ENCODE data around the gene FBRSL1.

Gene FBRSL1

DNA sequence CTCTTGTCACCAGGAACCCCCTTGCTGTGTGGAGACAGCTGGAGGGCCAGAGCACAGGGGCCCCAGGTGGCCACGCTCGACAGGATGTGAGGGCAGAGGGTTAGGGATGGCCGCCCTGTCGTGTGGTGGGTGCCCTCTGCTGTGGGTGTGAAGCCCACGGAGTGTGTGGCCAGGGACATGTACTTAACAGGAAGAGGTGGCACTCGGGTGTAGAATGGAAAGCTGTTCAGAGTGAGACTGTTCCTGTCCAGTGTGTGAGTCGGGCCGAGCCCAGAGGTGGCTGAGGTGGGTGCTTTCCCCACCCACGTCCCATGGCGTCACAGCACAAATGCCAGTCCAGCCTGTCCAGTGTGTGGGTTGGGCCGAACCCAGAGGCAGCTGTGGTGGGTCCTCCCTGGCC is 47.1 kb downstream of the FBRSL1 start:
- TF ChIP-seq POLR2A (IDR thresholded peaks at IDR 0.05; ENCODE audit: low read depth, low read length): no peak
- FAIRE-seq (no peak), DNase-seq (ENCODE audit: insufficient read length, low spot score) (no peak)

DNA sequence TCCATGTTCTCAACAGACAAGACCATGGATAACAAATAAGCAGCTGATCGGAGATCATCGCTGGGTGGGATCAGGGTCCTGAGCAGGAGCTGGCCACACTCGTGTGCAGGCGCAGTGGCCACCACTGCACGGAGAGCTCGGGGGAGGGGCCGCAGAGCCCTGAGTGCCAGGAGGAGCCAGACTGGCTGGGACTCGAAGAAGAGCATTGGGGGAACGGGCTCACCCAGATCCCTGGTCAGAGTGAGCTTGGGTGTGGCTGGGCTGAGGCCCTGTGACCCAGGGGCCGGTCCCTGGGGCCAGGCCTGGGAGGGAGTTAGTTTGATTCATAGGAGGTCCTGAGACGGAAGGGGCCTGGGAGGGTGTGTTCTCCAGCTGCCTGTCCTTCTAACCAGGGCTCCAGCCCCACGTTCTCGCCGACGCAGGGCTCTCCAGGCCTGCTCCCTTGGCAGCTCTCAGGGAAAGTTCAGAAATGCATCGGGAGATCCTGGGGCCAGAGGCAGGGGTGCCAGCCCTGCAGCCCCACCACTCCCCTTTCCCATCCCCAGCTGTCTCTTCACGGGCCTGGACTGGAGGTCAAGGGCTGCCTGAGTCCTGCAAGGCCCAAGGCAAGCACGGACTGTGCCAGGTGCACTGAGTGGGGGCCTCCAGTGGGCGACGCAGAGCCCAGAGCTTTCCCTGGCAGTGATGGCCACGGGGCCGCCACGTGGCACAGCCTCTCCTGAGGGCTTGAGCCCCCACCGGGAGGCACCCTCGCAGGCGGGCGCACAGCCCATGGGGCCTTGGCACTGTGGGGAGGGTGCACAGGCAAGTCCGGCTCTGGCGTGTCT is 48.1 kb downstream of the FBRSL1 start:
- TF ChIP-seq POLR2A (IDR thresholded peaks at IDR 0.05; ENCODE audit: low read depth, low read length): no peak
- FAIRE-seq (no peak), DNase-seq (ENCODE audit: insufficient read length, low spot score) (no peak)

DNA sequence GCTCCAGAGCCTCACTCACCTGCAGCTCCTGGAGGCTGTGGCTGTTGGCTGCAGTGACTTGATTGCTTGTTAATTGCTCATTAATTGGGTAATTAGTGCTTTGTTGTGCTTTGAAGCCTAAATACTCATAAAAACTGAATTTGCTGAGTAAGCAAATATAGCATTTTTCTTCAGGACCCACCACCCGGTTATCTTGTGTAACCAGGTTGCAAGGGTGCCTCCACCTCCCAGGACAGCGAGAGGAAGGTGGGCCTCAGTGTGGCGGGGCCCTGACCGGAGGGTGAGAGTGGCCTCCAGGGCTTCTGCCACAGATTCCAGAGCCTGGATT is 48.7 kb downstream of the FBRSL1 start:
- FAIRE-seq (no peak), DNase-seq (ENCODE audit: insufficient read length, low spot score) (no peak)
- TF ChIP-seq POLR2A (IDR thresholded peaks at IDR 0.05; ENCODE audit: low read depth, low read length): no peak

DNA sequence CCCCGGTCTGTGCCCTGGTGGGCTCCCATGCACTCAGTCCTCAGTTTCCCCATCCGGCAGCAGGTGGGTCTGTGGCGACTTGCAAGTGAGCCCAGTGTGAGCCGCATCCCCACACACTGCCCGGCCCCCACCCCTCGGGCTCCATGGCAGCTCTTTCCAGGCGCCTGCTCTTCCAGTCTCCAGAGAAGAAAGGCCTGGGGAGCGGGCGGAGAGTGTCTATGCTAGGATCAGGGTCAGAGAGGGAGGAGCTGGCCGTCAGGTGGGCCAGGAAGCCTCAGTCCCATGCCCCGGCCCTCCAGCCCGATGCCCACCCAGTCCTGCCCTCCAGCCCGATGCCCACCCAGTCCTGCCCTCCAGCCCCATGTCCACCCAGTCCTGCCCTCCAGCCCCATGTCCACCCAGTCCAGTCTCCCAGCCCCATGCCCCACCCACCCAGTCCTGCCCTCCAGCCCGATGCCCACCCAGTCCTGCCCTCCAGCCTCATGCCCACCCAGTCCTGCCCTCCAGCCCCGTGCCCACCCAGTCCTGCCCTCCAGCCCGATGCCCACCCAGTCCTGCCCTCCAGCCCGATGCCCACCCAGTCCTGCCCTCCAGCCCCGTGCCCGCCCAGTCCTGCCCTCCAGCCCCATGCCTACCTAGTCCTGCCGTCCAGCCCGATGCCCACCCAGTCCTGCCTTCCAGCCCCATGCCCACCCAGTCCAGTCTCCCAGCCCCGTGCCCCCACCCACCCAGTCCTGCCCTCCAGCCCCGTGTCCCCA is 49.2 kb downstream of the FBRSL1 start:
- FAIRE-seq: no peak
- no peak for DNase-seq (ENCODE audit: insufficient read length, low spot score)
- TF ChIP-seq POLR2A (IDR thresholded peaks at IDR 0.05; ENCODE audit: low read depth, low read length): no peak

DNA sequence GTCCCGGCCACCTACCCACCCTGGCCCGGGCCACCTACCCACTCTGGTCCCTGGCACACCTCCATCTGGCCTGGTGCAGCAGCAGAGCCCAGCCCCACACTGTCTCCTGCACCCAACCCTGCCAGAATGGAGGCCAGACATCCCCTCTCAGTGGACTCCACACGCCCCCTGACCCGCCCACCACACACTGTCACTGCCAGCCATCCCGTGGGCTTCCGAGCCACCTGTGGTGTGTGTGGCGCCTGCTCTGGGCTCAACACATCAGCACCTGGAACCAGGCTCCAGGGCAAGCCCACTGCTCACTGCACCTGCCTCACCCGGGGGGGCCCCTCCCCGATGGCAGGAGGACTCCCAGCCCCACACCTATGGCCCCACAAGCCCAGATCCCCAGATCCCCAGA is 50.5 kb downstream of the FBRSL1 start:
- TF ChIP-seq POLR2A (IDR thresholded peaks at IDR 0.05; ENCODE audit: low read depth, low read length): no peak
- FAIRE-seq (no peak), DNase-seq (ENCODE audit: insufficient read length, low spot score) (no peak)

DNA sequence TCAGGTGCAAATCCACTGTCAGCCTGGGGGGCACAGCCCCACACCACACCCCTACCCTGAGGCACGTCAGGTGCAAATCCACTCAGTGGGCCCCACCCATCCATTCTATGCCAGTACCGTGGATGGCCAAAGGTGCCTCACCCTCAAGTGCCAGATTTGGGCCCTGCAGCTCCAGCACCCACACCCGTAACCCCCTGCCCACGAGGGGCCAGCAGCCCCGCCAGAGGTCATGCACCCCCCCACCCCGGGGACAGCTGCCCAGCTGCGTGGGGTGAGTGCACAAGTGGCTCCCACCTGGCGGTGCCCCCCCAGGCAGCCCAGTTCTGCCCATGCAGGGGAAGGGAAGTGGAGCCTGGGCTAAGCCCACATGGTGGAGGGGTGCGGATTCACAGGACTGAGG is 51.2 kb downstream of the FBRSL1 start:
- FAIRE-seq (no peak), DNase-seq (ENCODE audit: insufficient read length, low spot score) (no peak)
- TF ChIP-seq POLR2A (IDR thresholded peaks at IDR 0.05; ENCODE audit: low read depth, low read length): no peak

DNA sequence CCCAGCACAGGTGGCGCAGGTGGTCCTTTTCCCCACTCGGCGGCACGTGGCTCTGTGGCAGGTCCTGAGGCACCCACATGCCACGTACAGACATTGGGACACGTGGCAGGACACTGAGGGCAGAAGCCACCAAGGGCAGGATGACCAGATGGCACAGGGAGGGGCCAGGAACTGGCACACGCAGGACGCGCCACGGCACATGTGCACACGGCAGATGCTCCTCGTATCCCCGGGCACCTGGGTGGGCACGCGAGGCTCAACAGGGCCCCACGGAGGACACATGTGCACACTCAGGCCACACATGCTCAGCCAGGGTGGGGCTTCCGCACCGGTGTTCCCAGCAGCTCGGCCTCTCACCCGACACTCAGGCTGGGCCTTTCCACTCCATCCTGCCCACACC is 52.0 kb downstream of the FBRSL1 start:
- no peak for FAIRE-seq
- no peak for TF ChIP-seq POLR2A (IDR thresholded peaks at IDR 0.05; ENCODE audit: low read depth, low read length)

DNA sequence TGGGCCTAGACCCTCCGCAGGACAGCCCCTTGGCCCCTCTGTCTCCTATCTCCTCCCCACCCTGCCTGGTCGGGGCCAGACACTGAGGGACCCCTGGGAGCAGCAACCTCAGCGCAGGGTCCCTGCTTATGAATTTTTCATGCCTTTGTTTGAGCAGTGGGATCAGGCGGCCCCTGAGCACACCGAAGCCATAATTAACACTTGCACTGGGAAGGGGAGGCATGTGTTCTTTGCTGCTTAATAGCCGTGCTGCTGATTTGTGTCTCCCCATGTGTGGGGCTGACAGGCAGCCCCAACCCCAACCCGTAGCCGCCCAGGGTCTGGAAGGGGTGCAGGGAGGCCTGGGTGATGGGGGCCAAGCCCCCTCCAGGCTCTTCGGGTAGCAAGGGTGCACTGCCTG is 52.7 kb downstream of the FBRSL1 start:
- FAIRE-seq (no peak), DNase-seq (ENCODE audit: insufficient read length, low spot score) (no peak)
- TF ChIP-seq POLR2A (IDR thresholded peaks at IDR 0.05; ENCODE audit: low read depth, low read length): no peak

More for the DNA sequence above, 52.0 kb downstream of the FBRSL1 start:
- no peak for DNase-seq (ENCODE audit: insufficient read length, low spot score)

DNA sequence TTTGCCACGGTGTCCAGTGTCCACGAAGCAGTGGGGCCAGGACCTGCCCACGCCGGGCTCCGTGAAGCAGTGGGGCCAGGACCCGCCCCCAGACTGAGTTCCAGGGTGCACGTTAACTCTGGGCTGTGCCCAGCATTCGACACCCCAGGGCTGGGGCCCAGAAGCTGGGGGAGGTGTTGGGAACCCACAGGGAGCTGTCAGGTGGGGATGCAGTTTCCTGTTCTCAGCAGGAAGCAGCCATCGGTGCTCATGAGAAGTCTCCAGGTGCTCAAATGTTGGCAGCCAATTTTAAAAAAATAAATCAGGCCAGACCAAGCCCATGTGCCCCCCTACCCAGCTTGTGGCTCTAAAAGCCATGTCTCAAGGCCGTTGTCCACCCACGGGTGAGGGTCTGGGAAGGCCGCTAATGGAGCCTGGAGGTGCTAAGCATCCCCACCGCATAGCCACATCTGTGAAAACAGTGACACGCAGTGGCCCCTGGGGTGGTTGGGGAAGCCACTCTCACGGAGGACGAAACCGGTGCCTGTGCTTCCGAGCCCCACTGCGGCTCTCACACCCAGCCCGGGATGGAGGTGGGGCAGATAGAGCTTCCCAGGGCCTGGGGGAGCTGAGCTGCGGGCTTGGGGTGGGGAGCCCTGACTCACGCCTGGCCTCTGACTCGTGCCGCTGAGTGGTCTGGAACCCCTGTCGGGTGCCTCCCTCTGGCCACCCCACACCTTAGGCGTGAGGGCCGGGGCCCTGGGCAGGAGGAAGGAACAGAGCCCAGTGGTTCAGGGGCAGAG is 53.5 kb downstream of the FBRSL1 start:
- TF ChIP-seq POLR2A (IDR thresholded peaks at IDR 0.05; ENCODE audit: low read depth, low read length): no peak
- FAIRE-seq (no peak), DNase-seq (ENCODE audit: insufficient read length, low spot score) (no peak)

DNA sequence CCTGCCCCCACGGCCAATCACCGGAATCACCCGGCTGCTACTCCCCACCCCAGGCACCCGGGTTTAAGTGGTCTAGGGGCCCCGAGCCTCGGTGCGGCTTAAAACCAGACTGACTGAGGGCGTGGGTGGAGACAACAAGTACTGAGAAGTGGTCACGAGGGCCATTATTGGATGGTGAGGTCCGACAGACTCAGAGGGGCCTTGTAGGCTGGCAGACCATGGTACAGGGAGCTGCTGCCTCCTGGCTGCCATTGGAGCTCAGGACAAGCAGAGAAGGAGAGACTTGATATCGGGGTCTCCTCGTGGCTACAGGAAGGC is 54.1 kb downstream of the FBRSL1 start:
- FAIRE-seq: no peak
- TF ChIP-seq POLR2A (IDR thresholded peaks at IDR 0.05; ENCODE audit: low read depth, low read length): no peak
- DNase-seq (ENCODE audit: insufficient read length, low spot score): no peak

DNA sequence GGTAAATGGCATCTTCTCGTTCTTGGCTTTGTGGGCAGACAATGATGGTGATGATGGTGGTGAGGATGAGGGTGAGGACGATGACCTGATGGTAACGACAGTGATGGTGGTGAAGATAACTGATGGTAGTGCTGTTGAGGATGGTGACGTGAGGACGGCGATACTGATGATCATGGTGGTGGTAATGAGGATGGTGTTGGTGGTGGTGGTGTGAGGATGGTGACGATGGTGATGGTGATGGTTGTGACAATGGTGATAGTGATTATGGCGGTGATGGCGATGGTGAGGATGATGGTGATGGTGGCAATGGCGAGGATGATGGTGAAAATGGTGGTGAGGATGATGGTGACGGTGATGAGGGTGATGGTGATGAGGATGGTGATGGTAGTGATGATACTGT is 54.5 kb downstream of the FBRSL1 start:
- DNase-seq (ENCODE audit: insufficient read length, low spot score) (no peak), FAIRE-seq (no peak)
- no peak for TF ChIP-seq POLR2A (IDR thresholded peaks at IDR 0.05; ENCODE audit: low read depth, low read length)

DNA sequence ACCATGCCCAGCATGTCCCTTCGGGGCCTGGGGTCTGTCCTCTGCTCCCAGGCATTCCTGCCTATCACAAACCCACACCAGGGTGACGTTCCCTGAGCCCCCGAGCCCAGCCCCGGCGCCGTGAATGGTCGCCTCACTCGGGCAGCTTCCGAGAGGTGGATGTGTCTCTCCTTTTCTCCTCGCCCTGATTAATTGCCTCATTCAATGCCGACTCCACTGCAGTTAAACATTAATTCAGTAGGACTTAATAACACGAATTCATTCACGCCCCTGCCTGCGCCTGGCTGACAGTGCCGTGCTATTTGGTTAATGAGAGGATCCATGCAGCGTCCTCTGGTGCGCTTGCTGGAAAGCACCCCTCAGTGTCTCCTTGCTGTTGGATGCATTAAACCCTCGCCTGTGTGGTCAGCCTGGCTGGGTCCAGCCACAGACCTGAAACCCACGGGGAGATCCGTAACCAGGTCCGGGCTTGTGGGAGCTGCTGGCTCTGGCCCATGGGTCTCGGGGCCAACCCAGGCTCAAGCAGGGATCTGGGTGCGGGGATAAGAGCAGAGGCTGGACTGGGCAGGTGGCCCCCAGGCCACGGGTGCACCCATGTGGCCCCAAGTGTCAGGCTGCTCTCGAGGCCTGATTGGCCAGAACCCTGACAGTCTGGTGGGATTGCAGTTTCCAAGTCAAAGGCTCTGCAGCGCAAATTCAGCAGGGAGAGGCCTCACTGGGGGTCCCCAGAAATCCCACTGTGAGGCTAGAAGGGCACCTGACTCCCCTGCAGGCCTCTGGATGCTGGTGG is 55.4 kb downstream of the FBRSL1 start:
- FAIRE-seq: no peak
- TF ChIP-seq POLR2A (IDR thresholded peaks at IDR 0.05; ENCODE audit: low read depth, low read length): no peak
- DNase-seq (ENCODE audit: insufficient read length, low spot score): no peak

DNA sequence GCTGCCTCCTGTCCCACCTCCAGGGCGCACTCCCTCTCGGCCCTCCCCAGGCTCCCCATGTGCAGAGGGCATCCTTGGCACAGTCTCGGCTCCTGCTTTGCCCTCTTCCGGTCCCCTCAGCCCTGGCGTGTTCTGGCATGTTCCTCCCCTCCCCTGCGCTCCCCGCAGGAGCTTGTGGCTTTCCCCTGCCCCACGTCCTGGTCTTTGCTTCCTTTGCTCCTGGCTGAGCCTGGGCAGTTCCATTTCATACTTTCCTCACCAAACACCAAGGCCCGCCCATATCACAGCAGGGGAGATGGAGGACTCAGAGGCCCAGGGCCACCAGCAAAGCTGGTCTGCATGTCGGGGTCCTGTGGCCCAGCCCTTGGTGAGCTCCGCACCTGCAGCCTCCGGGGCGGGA is 56.0 kb downstream of the FBRSL1 start:
- FAIRE-seq (no peak), DNase-seq (ENCODE audit: insufficient read length, low spot score) (peak; percentile 63)
- no peak for TF ChIP-seq POLR2A (IDR thresholded peaks at IDR 0.05; ENCODE audit: low read depth, low read length)

DNA sequence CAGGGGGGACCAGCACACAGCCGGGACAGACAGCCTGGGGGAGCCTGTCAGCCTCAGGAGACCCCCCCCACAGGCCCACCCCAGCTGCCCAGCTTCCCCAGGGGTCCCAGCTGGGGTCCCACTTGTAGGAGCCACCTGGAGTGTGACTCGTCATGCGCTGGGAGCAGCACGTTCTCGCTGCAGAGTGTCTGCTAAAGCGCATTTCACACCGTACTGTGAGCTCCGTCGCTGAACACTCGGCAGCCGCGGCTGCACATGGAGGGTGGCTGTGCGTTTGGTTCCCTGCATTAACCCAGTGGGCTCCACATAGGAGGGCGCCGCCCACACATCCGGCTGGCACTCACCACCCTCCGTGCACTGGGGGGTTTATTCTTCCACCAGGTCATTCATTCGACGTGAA is 56.7 kb downstream of the FBRSL1 start:
- no peak for FAIRE-seq
- no peak for TF ChIP-seq POLR2A (IDR thresholded peaks at IDR 0.05; ENCODE audit: low read depth, low read length)

More for the DNA sequence above, 56.7 kb downstream of the FBRSL1 start:
- DNase-seq (ENCODE audit: insufficient read length, low spot score): no peak

Measured in H54 (cell line).